GM19043 (cell line): ENCODE measurements around the gene TMPRSS2.

ENCODE experiments used
- ATAC-seq: cut with Tn5 transposase; IDR thresholded peaks from one replicate; pipeline ENCODE4 v1.9.1; 2021; ENCODE audit warnings: low read depth; ENCODE audit not compliant: unreplicated experiment

TMPRSS2 gene

GRCh38 chr21:41451753-41452676 lies 55.9 kb downstream of the TMPRSS2 start:
- ATAC-seq = no peak

DNA sequence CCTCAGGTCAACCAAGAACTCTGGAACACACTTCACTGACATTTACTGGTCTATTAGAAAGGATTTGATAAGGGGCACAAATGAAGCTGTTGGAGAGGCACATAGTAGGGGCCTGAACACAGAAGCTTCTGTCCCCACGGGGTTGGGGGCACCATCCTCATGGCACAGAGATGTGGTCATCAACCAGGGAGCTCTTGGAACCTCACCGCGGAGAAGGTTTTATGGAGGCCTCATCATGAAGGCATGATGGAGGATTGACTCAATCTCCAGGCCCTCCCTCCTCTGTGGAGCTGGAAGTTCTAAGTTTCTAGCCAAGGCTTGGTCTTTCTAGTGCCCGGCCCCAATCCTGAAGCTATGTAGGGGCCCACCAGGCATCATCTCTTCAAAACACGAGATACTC lies 58.3 kb downstream of the TMPRSS2 start:
- no peak for ATAC-seq

GRCh38 chr21:41447356-41447755 lies 60.6 kb downstream of the TMPRSS2 start:
- ATAC-seq = no peak

DNA sequence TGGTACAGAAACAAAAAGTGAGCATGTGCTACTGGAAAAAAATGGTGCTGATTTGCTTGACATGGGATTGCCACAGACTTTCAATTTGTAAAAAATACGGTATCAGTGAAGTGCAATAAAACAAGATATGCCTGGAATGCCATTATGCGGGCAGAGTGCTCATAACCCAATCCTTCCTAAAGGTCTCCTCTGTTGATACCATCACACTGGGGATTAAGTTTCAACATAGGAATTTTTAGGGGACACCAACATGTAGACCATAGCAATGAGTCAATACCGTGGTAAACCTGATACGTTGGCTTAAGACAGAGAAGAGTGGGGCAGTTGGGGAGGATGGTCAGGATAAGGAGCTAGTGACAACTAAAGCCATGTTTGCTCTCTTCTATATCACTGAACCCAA lies 61.4 kb downstream of the TMPRSS2 start:
- no peak for ATAC-seq

DNA sequence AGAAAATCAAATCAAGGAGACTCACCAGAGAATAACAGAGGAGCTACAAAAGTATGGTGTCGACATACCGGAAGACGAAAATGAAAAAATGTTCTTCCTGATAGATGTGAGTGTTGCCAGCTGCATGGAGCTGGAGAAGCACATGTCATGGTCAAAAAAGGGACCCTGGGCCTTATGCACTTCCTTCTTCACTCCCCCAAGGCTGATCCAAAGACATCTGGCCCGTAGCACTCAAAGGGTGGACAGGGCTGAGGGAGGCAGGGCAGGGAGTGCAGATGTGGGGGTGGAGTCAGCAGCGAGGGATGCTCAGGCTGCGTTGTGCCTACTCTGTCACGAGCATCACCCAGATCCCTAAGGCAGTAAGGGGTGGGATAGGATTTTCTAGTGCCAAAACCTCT lies 62.5 kb downstream of the TMPRSS2 start:
- ATAC-seq = no peak

GRCh38 chr21:41444703-41445464 lies 63.1 kb downstream of the TMPRSS2 start:
- no peak for ATAC-seq

DNA sequence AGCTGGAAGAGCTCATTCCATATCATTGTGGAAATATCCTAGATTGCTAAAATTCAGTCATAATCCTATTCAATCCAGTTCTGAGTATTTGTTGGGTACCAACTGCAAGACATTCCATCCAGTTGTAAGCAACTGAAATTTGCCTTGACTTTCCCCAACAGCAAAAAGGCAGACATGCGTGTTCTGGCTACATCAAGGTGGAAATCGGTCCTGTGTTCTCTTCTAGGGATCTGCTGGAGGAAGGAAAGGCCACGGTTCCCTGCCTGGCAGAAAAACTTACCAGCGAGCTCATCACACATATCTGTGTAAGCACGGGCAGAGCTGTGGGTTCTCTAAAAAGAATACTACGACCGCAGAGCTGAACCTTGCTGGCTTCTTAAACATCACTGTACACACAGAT lies 64.4 kb downstream of the TMPRSS2 start:
- ATAC-seq = no peak

DNA sequence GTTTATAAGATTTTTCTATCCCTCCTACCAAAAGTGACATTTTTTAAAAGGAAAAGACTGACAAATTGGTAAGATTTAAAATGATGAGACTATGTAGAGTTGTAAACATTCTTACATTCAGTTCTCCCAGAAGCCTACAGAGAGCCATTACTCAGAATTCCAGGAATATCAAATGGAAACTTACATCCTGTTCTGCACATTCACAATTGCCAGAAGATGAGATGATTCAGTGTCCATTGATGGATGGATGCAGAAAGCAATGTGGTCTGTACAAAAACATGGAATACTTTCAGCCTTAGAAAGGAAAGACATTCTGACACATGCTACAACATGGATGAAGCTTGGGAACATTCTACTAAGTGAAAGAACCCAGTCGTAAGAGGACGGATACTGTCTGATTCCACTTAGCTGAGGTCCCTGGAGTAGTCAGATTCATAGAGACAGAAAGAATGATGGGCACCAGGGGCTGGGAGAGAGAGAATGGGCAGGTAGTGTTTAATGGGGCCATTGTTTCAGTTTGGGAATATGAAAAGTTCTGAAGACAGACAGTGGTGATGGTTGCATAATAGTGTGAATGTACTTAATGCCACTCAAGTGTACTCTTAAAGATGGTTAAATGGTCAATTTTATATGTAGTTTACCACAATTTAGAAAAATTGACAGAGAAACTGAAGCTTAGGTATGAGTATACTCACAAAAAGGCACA lies 65.3 kb downstream of the TMPRSS2 start:
- ATAC-seq = no peak

- ATAC-seq = no peak
Observed at GRCh38 chr21:41441546-41441945, 66.4 kb downstream of the TMPRSS2 start.

- no peak for ATAC-seq
Observed at GRCh38 chr21:41439248-41439647, 68.7 kb downstream of the TMPRSS2 start.

- no peak for ATAC-seq
Observed at GRCh38 chr21:41438425-41439113, 69.4 kb downstream of the TMPRSS2 start.

- no peak for ATAC-seq
Observed at GRCh38 chr21:41437729-41438128, 70.2 kb downstream of the TMPRSS2 start.

- ATAC-seq = no peak
Observed at GRCh38 chr21:41435706-41436105, 72.3 kb downstream of the TMPRSS2 start.

DNA sequence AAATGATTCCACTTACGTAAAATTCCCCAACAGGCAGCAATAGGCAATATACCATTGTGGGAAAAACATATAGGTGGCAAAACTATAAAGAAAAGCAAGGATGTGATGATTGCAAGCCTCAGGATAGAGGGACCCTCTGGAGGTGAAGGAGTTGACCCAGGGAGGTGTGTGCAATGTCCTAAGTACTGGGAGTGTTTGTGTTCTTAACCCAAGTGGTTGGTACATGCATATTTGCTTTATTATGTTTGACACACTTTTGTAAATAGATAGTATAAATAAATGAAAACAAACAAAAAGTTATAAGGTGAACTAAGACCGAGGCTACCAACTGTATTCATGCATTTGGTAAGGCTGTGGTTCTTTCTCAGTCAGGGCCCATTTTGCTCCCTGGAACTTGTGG lies 74.4 kb downstream of the TMPRSS2 start:
- ATAC-seq = no peak

DNA sequence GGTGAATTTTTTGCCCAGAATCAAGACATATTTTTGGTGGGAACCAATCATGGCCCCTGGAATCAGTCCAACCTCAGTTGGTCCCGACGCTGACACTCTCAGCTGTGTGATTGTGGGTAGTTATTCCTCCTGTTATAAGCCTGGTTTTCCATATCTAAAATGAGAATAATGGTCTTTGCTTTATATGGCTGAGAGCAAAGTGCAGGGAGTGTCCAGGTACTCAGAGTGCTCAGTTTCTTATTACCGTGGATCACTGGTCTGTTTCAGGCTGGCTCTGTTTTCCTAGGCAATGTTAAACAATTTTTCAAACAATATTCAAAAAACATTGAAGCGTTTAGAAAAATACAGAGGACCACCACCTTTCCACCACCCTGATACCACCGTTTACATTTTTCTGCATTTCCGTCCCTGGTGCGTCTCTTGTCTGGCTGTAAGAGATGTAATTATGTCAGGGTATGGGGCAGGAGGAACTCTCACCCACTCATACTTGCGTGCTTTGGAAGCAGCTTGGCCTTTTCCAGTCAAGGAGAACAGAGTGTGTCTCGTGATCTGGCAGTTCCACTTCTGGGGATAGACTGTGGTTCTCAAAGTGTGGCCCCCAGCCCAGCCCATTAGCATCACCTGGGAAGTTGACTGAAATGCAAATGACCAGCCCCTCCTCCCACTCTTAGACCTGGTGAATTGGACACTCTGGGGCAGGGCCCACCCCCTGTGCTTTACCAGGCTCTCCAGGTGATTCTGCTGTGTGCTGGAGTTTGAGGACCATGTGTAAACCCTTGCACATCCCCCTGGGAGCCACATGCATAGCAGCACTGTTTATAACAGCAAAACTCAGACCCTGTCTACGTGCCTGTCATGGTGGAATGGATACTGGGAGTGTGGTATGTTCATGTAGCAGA lies 75.1 kb downstream of the TMPRSS2 start:
- no peak for ATAC-seq

GRCh38 chr21:41431788-41432548 lies 76.0 kb downstream of the TMPRSS2 start:
- ATAC-seq = peak; percentile 80

GRCh38 chr21:41429925-41430491 lies 78.0 kb downstream of the TMPRSS2 start:
- no peak for ATAC-seq

DNA sequence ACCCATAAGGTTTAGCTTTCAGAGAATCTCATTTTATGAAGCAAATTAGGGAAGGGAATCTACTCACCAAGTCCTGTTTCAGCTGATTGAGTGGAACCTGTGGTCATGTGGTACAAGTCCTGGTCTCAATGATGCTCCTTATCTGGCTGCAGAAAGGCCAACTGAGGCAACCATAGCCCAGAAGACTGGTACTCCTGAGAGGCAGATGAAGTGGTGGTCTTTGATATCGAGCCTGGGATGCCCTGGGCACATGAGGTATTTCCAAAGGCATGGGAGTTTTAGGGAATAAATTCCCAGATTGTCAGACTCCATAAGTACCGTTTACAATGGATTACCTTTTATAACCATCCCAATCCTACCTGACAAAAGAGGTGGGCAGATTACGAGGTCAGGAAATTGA lies 78.7 kb downstream of the TMPRSS2 start:
- no peak for ATAC-seq
